ENCODE data around the gene CCDC73. TPM values are rescaled to one million over a fixed set of nuclear protein-coding genes. Genes with fewer than 3 reads are reported as not detected.

The CCDC73 gene
- total and polyA plus RNA-seq, 7 experiments from 2014 or later = not detected

DNA sequence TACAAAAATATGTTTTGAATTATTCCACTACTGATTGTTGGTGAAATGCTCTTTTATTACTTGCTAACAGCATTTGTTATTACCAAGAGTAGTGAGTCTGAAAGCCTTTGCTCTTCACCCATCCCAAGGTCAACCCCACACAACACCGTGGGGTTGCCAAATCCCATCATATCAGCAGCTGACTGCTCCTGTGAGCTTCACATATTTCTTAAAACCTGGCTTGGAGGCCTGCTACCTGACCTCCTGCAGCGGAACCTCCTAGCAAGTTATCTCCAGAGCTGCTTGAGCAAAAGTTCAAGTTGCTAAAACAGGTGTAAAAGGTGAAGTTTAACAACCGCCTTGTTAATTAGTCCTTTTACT, 230.9 kb downstream of the CCDC73 start:
- no peak overlapping the region for H3K4me3 ChIP-seq (ENCODE audit: low read length)
- H3K27me3 Mint-ChIP-seq = peaks cover 0 to 8% (median 0%) of the 10 kb centered on the region in 5 donors
- no peak overlapping the region for H3K27ac ChIP-seq (ENCODE audit: low read depth, low read length)
- H3K4me1 ChIP-seq (ENCODE audit: control insufficient read depth in 2 of 2, insufficient read depth in 2 of 2, low read length in 2 of 2) = no peaks in the 10 kb centered on the region
- intact Hi-C loops (cut with micrococcal nuclease) = no loop called here
- peaks cover 0 to 14% (median 12%) of the 10 kb centered on the region in 7 donors for H3K4me1 Mint-ChIP-seq
- no peak overlapping the region for H3K4me3 Mint-ChIP-seq
- ATAC-seq (no peak), DNase-seq (no peak)
- H3K9me3 Mint-ChIP-seq = no peaks in the 10 kb centered on the region
- ChIA-PET POLR2A (interaction anchor here (0.6 kb wide), 1 partner anchor 33 kb away, joined by 3 read pairs; no protein-coding TSS in a partner anchor), CTCF (no interaction called here)
- H3K27ac Mint-ChIP-seq = no peak overlapping the region
- no peaks in the 10 kb centered on the region for H3K36me3 ChIP-seq (ENCODE audit: control insufficient read depth in 2 of 3, insufficient read depth in 3 of 3, low read length in 3 of 3)
- H3K36me3 Mint-ChIP-seq = no peaks in the 10 kb centered on the region
- H3K9me3 ChIP-seq (ENCODE audit: control insufficient read depth in 2 of 3, low read length in 3 of 3) = no peaks in the 10 kb centered on the region
- H3K27me3 ChIP-seq (ENCODE audit: control insufficient read depth in 2 of 2, insufficient read depth in 2 of 2, low read length in 2 of 2) = no peaks in the 10 kb centered on the region

GRCh38 chr11:32562839-32563599, 231.4 kb downstream of the CCDC73 start:
- ChIA-PET CTCF (no interaction called here), POLR2A (interaction anchor here (0.6 kb wide), 1 partner anchor 34 kb away, joined by 3 read pairs; no protein-coding TSS in a partner anchor)
- Histone ChIP-seq H3K27ac (ENCODE audit: low read depth, low read length) (no peak overlapping the region), H3K4me3 (ENCODE audit: low read length) (no peak overlapping the region), H3K27me3 (ENCODE audit: control insufficient read depth in 2 of 2, insufficient read depth in 2 of 2, low read length in 2 of 2) (no peaks in the 10 kb centered on the region), H3K36me3 (ENCODE audit: control insufficient read depth in 2 of 3, insufficient read depth in 3 of 3, low read length in 3 of 3) (no peaks in the 10 kb centered on the region), H3K9me3 (ENCODE audit: control insufficient read depth in 2 of 3, low read length in 3 of 3) (no peaks in the 10 kb centered on the region), H3K4me1 (ENCODE audit: control insufficient read depth in 2 of 2, insufficient read depth in 2 of 2, low read length in 2 of 2) (no peaks in the 10 kb centered on the region)
- DNase-seq (no peak), ATAC-seq (no peak)
- H3K36me3 Mint-ChIP-seq = no peaks in the 10 kb centered on the region
- no peak overlapping the region for H3K27ac Mint-ChIP-seq
- intact Hi-C loops (cut with micrococcal nuclease) = no loop called here
- H3K4me1 Mint-ChIP-seq = peaks cover 0 to 14% (median 12%) of the 10 kb centered on the region in 7 donors
- no peaks in the 10 kb centered on the region for H3K9me3 Mint-ChIP-seq
- no peak overlapping the region for H3K4me3 Mint-ChIP-seq
- peaks cover 0 to 8% (median 0%) of the 10 kb centered on the region in 5 donors for H3K27me3 Mint-ChIP-seq

DNA sequence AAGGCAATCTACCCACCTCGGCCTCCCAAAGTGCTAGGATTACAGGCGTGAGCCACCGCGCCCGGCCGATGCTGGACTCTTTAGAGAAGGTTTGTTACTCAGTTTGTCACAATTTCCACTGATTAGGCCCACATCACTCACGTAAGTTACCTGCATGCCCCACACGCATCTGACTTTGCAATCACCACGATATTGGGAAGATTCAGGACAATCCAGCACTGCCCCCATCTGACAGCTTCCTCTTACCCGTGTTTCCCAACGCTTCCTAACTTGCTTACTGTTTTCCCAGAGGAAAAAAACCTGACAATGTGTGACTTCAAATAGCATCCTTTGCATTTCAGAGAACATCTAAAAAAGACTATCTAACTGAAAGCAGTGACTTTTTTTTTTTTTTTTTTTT, 232.6 kb downstream of the CCDC73 start:
- Mint-ChIP-seq H3K36me3 (no peaks in the 10 kb centered on the region), H3K27ac (no peak overlapping the region), H3K27me3 (peaks cover 0 to 8% (median 0%) of the 10 kb centered on the region in 5 donors), H3K9me3 (no peaks in the 10 kb centered on the region), H3K4me1 (peaks cover 0 to 9% (median 6%) of the 10 kb centered on the region in 7 donors), H3K4me3 (no peak overlapping the region)
- ChIA-PET POLR2A (no interaction called here), CTCF (interaction anchor here (0.7 kb wide), 1 partner anchor 1549 kb away, joined by 3 read pairs; no protein-coding TSS in a partner anchor)
- no peaks in the 10 kb centered on the region for H3K36me3 ChIP-seq (ENCODE audit: control insufficient read depth in 2 of 3, insufficient read depth in 3 of 3, low read length in 3 of 3)
- no peaks in the 10 kb centered on the region for H3K9me3 ChIP-seq (ENCODE audit: control insufficient read depth in 2 of 3, low read length in 3 of 3)
- no peak overlapping the region for H3K4me3 ChIP-seq (ENCODE audit: low read length)
- H3K27ac ChIP-seq (ENCODE audit: low read depth, low read length) = no peak overlapping the region
- DNase-seq = no peak
- ATAC-seq = no peak
- intact Hi-C loops (cut with micrococcal nuclease) = no loop called here
- H3K27me3 ChIP-seq (ENCODE audit: control insufficient read depth in 2 of 2, insufficient read depth in 2 of 2, low read length in 2 of 2) = no peaks in the 10 kb centered on the region
- H3K4me1 ChIP-seq (ENCODE audit: control insufficient read depth in 2 of 2, insufficient read depth in 2 of 2, low read length in 2 of 2) = no peaks in the 10 kb centered on the region

GRCh38 chr11:32555895-32556294, 238.6 kb downstream of the CCDC73 start:
- ChIA-PET CTCF (no interaction called here), POLR2A (no interaction called here)
- no peak overlapping the region for H3K27ac Mint-ChIP-seq
- no peaks in the 10 kb centered on the region for H3K4me1 Mint-ChIP-seq
- ATAC-seq = no peak
- H3K9me3 Mint-ChIP-seq = peaks cover 0 to 2% (median 0%) of the 10 kb centered on the region in 11 donors
- Histone ChIP-seq H3K27me3 (ENCODE audit: control insufficient read depth in 2 of 2, insufficient read depth in 2 of 2, low read length in 2 of 2) (no peaks in the 10 kb centered on the region), H3K36me3 (ENCODE audit: control insufficient read depth in 2 of 3, insufficient read depth in 3 of 3, low read length in 3 of 3) (no peaks in the 10 kb centered on the region), H3K27ac (ENCODE audit: low read depth, low read length) (no peak overlapping the region), H3K4me1 (ENCODE audit: control insufficient read depth in 2 of 2, insufficient read depth in 2 of 2, low read length in 2 of 2) (no peaks in the 10 kb centered on the region), H3K4me3 (ENCODE audit: low read length) (no peak overlapping the region), H3K9me3 (ENCODE audit: control insufficient read depth in 2 of 3, low read length in 3 of 3) (no peaks in the 10 kb centered on the region)
- intact Hi-C loops (cut with micrococcal nuclease) = no loop called here
- H3K4me3 Mint-ChIP-seq = no peak overlapping the region
- H3K27me3 Mint-ChIP-seq = peaks cover 2 to 14% (median 9%) of the 10 kb centered on the region in 5 donors
- DNase-seq = no peak
- no peaks in the 10 kb centered on the region for H3K36me3 Mint-ChIP-seq

DNA sequence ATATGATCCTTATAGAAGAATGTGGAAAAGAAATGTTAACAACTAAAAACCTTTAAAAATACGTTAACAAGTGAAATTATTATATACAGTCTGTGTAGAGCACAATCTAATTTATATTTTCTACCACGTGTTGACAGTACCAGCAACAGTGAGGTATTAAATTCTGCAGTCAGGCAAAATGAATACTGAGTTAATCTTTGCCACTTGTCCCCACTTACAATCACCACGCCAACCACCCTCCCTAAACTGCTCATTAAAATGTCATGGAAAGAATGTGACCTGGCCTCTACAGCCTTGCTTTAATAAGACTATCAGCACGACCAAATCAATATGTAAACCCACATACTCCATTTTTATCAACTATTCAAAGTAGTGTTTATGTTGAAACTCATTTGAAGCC, 239.4 kb downstream of the CCDC73 start:
- Mint-ChIP-seq H3K9me3 (peaks cover 0 to 2% (median 0%) of the 10 kb centered on the region in 11 donors), H3K4me1 (peaks cover 0 to 3% (median 0%) of the 10 kb centered on the region in 7 donors), H3K27me3 (peaks cover 7 to 19% (median 11%) of the 10 kb centered on the region in 5 donors), H3K36me3 (no peaks in the 10 kb centered on the region), H3K4me3 (no peak overlapping the region), H3K27ac (no peak overlapping the region)
- intact Hi-C loops (cut with micrococcal nuclease) = no loop called here
- CTCF ChIA-PET = no interaction called here
- ATAC-seq = no peak
- POLR2A ChIA-PET = no interaction called here
- no peaks in the 10 kb centered on the region for H3K4me1 ChIP-seq (ENCODE audit: control insufficient read depth in 2 of 2, insufficient read depth in 2 of 2, low read length in 2 of 2)
- no peak overlapping the region for H3K27ac ChIP-seq (ENCODE audit: low read depth, low read length)
- no peaks in the 10 kb centered on the region for H3K9me3 ChIP-seq (ENCODE audit: control insufficient read depth in 2 of 3, low read length in 3 of 3)
- H3K27me3 ChIP-seq (ENCODE audit: control insufficient read depth in 2 of 2, insufficient read depth in 2 of 2, low read length in 2 of 2) = no peaks in the 10 kb centered on the region
- H3K36me3 ChIP-seq (ENCODE audit: control insufficient read depth in 2 of 3, insufficient read depth in 3 of 3, low read length in 3 of 3) = no peaks in the 10 kb centered on the region
- no peak for DNase-seq
- H3K4me3 ChIP-seq (ENCODE audit: low read length) = no peak overlapping the region

Other genes with a start within 250 kb of the CCDC73 start
- 100 to 1,000 TPM; 210 to 250 (median 236) TPM for gene EIF3M, start 210.8 kb downstream of the CCDC73 start, total RNA-seq
- 100 to 1,000 TPM; 245 to 281 TPM for gene EIF3M, start 210.8 kb downstream of the CCDC73 start, polyA plus RNA-seq
- 1 to 10 TPM in 1 of 5 experiments, under 1 TPM in 2, not detected in 2; 0.11 to 2.3 (median 0.48) TPM for gene PRRG4, start 35.3 kb upstream of the CCDC73 start, total RNA-seq
- gene PRRG4, start 35.3 kb upstream of the CCDC73 start, polyA plus RNA-seq = not detected
- 10 to 100 TPM; 11.2 to 16.9 (median 14.7) TPM for gene QSER1, start 98.1 kb upstream of the CCDC73 start, total RNA-seq
- gene QSER1, start 98.1 kb upstream of the CCDC73 start, polyA plus RNA-seq = 1 to 10 TPM; 1.6 to 2.7 TPM
- gene DEPDC7, start 221.2 kb upstream of the CCDC73 start, total RNA-seq = 1 to 10 TPM in 4 of 5 experiments, under 1 TPM in 1; 0.65 to 9.6 (median 2.1) TPM
- 1 to 10 TPM; 3.2 to 3.9 TPM for gene DEPDC7, start 221.2 kb upstream of the CCDC73 start, polyA plus RNA-seq
- 10 to 100 TPM in 4 of 5 experiments, 1 to 10 TPM in 1; 9.1 to 17.1 (median 13.3) TPM for gene TCP11L1, start 244.9 kb upstream of the CCDC73 start, total RNA-seq
- gene TCP11L1, start 244.9 kb upstream of the CCDC73 start, polyA plus RNA-seq = 1 to 10 TPM; 1.8 to 3.2 TPM

Data from naive thymus-derived CD4-positive, alpha-beta T cell (primary cell).